Activated CD8-positive, alpha-beta T cell treated with anti-CD3 and anti-CD28 coated beads for 36 hours (primary cell): Measurements from ENCODE around the gene IL21R. TPM values are rescaled to one million over a fixed set of nuclear protein-coding genes. Genes with fewer than 3 reads are reported as not detected.

Experiments
- ATAC-seq: fragments of 200-7000 bp; cut with Tn5 transposase; one replicate; pipeline ENCODE4 v1.10.0; 2021; ENCODE audit warnings: mild to moderate bottlenecking, moderate library complexity
- CTCF ChIA-PET: fragments of 350-600 bp; sonication (Branson Sonifier 250); formaldehyde crosslinking; loops from one replicate; lab custom pipeline; 2021; ENCODE audit warnings: antibody characterized with exemption; lab: Charles Lee
- POLR2A ChIA-PET: fragments of 350-600 bp; sonication (Branson Sonifier 250); formaldehyde crosslinking; loops from one replicate; lab custom pipeline; 2021; ENCODE audit warnings: antibody characterized with exemption; lab: Charles Lee
- DNase-seq: peaks from one replicate; pipeline ENCODE4 v3.0.0-alpha.2; 2020
- H3K27ac Mint-ChIP-seq: one replicate; pipeline ENCODE4 v1.8.0; 2021; ENCODE audit warnings: mild to moderate bottlenecking, mixed read lengths
- H3K27me3 Mint-ChIP-seq: one replicate; pipeline ENCODE4 v1.8.0; 2021; ENCODE audit warnings: mixed read lengths
- H3K36me3 Mint-ChIP-seq: one replicate; pipeline ENCODE4 v1.8.0; 2021; ENCODE audit warnings: low read depth, mixed read lengths
- H3K4me1 Mint-ChIP-seq: one replicate; pipeline ENCODE4 v1.8.0; 2021; ENCODE audit warnings: low read depth, mixed read lengths
- H3K4me3 Mint-ChIP-seq: one replicate; pipeline ENCODE4 v1.8.0; 2021; ENCODE audit warnings: mild to moderate bottlenecking, moderate library complexity, mixed read lengths
- H3K9me3 Mint-ChIP-seq: one replicate; pipeline ENCODE4 v1.8.0; 2021; ENCODE audit warnings: mixed read lengths
- CTCF ChIP-seq: fragments of 200-600 bp; IDR thresholded peaks from one replicate; pipeline ENCODE4 v1.8.0; 2022; ENCODE audit warnings: antibody characterized with exemption, mild to moderate bottlenecking
- intact Hi-C: fragments of 100-400 bp; cut with micrococcal nuclease; formaldehyde crosslinking; loops from one replicate; pipeline ENCODE4 v1.10.0; 2022
- total RNA-seq, 2 experiments: library from RNA; stranded (reverse); gene quantifications; one replicate each; pipeline ENCODE4 v1.2.3, GENCODE V29; 2021

IL21R gene
- total RNA-seq, 2 experiments from 2014 or later = 95.6 to 97.2 TPM

GRCh38 chr16:27410761-27411160, 8.8 kb downstream of the IL21R start:
- ChIA-PET POLR2A (interaction anchor here (0.7 to 1.8 kb wide), 5 partner anchors 14 to 44 kb away, joined by 3 to 5 read pairs (median 3); no protein-coding TSS in a partner anchor), CTCF (no interaction called here)
- Mint-ChIP-seq H3K27me3 (no peaks in the 10 kb centered on the region), H3K4me1 (peaks cover 88% of the 10 kb centered on the region), H3K27ac (peak overlapping the region; percentile 71), H3K4me3 (peak overlapping the region; percentile 59), H3K36me3 (peaks cover 92% of the 10 kb centered on the region), H3K9me3 (peaks cover 19% of the 10 kb centered on the region)
- no peak for ATAC-seq
- DNase-seq = no peak
- intact Hi-C loops = no loop called here
- no peak for TF ChIP-seq CTCF

- CTCF ChIA-PET = interaction anchor here (0.8 kb wide), 1 partner anchor 14 kb away, joined by 3 read pairs; no protein-coding TSS in a partner anchor
- no peaks in the 10 kb centered on the region for H3K27me3 Mint-ChIP-seq
- TF ChIP-seq CTCF = no peak
- POLR2A ChIA-PET = interaction anchor here (1.2 kb wide), 1 partner anchor 10 kb away, joined by 3 read pairs; no protein-coding TSS in a partner anchor
- ATAC-seq (no peak), DNase-seq (no peak)
- peaks cover 79% of the 10 kb centered on the region for H3K4me1 Mint-ChIP-seq
- H3K27ac Mint-ChIP-seq = peak overlapping the region; percentile 87
- H3K9me3 Mint-ChIP-seq = peaks cover 22% of the 10 kb centered on the region
- H3K4me3 Mint-ChIP-seq = peak overlapping the region; percentile 29
- peaks cover 86% of the 10 kb centered on the region for H3K36me3 Mint-ChIP-seq
- intact Hi-C loops = no loop called here
Measured at GRCh38 chr16:27413956-27414355, 12.0 kb downstream of the IL21R start.

GRCh38 chr16:27414788-27415431, 12.9 kb downstream of the IL21R start:
- CTCF ChIA-PET = interaction anchor here (1.1 to 1.3 kb wide), 2 partner anchors 8 to 10 kb away, joined by 4 to 6 read pairs; no protein-coding TSS in a partner anchor
- no peak for TF ChIP-seq CTCF
- Mint-ChIP-seq H3K4me3 (no peak overlapping the region), H3K36me3 (peaks cover 85% of the 10 kb centered on the region), H3K27me3 (no peaks in the 10 kb centered on the region), H3K9me3 (peaks cover 22% of the 10 kb centered on the region), H3K27ac (peak overlapping the region; percentile 76), H3K4me1 (peaks cover 76% of the 10 kb centered on the region)
- POLR2A ChIA-PET = interaction anchor here (3.3 to 9.2 kb wide), 2 partner anchors 10 to 12 kb away, joined by 17 to 86 read pairs; partner anchors contain the start of gene IL21R
- DNase-seq = no peak
- no peak for ATAC-seq
- intact Hi-C loops = no loop called here

- H3K4me1 Mint-ChIP-seq = peaks cover 72% of the 10 kb centered on the region
- no peak for TF ChIP-seq CTCF
- intact Hi-C loops = no loop called here
- H3K27ac Mint-ChIP-seq = peak overlapping the region; percentile 88
- H3K4me3 Mint-ChIP-seq = no peak overlapping the region
- ChIA-PET CTCF (no interaction called here), POLR2A (interaction anchor here (1.2 to 9.2 kb wide), 3 partner anchors 9 to 184 kb away, joined by 3 to 86 read pairs (median 17); partner anchors contain the start of gene IL21R)
- peak; percentile 25 for DNase-seq
- peaks cover 27% of the 10 kb centered on the region for H3K9me3 Mint-ChIP-seq
- H3K27me3 Mint-ChIP-seq = no peaks in the 10 kb centered on the region
- H3K36me3 Mint-ChIP-seq = peaks cover 84% of the 10 kb centered on the region
- peak; percentile 84 for ATAC-seq
Measured at GRCh38 chr16:27417047-27417671, 15.2 kb downstream of the IL21R start.
